Fibroblast of mammary gland (primary cell): ENCODE data around the gene ARHGEF26.

ENCODE experiments used
- DNase-seq: peaks from one replicate; pipeline ENCODE4 v3.0.0-alpha.2; 2010; ENCODE audit warnings: low read depth
- H3K4me3 ChIP-seq: 2 replicates; pipeline ENCODE4 v1.5.1; 2011; ENCODE audit warnings: low read depth, mild to moderate bottlenecking, low read length, moderate library complexity; ENCODE audit not compliant: control insufficient read depth
- CTCF ChIP-seq: conservative IDR thresholded peaks from 2 replicates; pipeline ENCODE4 v1.5.1; 2011; ENCODE audit warnings: low read depth, low read length, inconsistent platforms; ENCODE audit not compliant: control insufficient read depth, insufficient read depth

The ARHGEF26 gene

DNA sequence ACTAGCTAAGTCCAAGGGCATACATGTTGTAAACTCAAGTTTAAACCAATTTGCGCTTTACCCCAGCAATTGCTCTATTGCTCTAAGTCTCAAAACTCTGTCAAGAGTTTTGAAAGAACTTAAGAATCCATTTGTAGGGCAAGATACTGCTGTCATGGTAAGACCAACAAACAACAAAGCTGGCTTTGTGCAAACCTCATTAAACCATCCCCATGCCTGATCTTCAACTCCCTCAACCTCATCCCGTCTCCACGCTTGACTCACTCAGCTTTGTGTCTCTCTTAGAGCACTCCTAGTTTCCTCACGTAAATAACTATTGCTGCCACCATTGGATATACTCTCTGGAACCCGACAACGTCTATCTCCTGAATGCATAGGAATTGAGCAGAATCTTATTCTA lies 20.6 kb upstream of the ARHGEF26 start:
- no peak for DNase-seq
- no peak overlapping the region for H3K4me3 ChIP-seq
- no peak for TF ChIP-seq CTCF

DNA sequence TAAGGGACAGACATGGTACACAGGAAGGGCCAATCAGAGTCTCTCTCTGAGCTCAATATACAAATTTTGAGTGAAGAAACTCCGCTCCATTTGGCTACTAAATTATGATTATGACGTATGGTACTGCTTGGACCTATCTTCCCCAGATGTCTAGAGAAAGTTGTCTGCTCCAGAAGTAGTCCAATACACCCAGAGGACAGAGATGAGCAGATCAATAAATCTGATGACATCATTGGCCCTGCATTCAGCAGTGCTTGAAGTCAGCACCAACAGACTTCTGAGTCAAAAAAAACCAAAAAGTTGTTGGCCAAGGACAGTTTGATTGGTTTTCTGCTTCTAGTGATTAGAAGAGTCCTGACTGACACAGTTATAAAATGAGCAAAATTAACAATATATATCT lies 19.9 kb upstream of the ARHGEF26 start:
- DNase-seq = no peak
- no peak overlapping the region for H3K4me3 ChIP-seq
- TF ChIP-seq CTCF = no peak

DNA sequence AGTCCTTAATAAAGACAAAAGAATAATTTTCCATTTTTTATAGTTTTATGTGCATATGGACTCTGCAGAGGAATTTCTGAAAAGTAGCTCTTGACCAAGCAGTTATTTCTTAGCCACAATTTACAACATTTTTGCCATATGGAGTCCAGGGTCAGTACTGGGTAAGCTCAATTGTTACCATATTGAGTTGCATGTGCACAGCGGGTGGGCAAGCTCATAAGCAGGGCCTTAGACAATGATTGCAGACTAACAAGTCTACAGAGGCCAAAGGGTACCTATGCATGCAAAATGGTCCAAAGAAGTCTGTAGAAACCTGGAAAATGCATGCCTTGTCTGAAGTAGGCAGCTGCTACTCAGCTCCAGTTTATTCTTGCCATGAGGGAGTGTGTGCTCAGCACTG lies 19.0 kb upstream of the ARHGEF26 start:
- no peak for DNase-seq
- no peak overlapping the region for H3K4me3 ChIP-seq
- no peak for TF ChIP-seq CTCF

GRCh38 chr3:154105218-154105975 lies 15.8 kb upstream of the ARHGEF26 start:
- DNase-seq = no peak
- TF ChIP-seq CTCF = no peak
- H3K4me3 ChIP-seq = no peak overlapping the region

GRCh38 chr3:154111365-154111935 lies 9.7 kb upstream of the ARHGEF26 start:
- DNase-seq = no peak
- no peak overlapping the region for H3K4me3 ChIP-seq
- no peak for TF ChIP-seq CTCF

GRCh38 chr3:154112146-154112852 lies 8.9 kb upstream of the ARHGEF26 start:
- no peak for DNase-seq
- TF ChIP-seq CTCF = no peak
- no peak overlapping the region for H3K4me3 ChIP-seq
